H1 (cell line): ENCODE data around the gene ARHGDIB.

Experiments
- CEBPB ChIP-seq: IDR thresholded peaks from 2 replicates; pipeline ENCODE4 v1.6.1; 2012; ENCODE audit warnings: low read depth, low read length
- CHD2 ChIP-seq: IDR thresholded peaks from 2 replicates; pipeline ENCODE4 v1.6.1; 2012; ENCODE audit warnings: low read length, improper control_type of control experiment
- EZH2 ChIP-seq: fragments of 200-600 bp; sonication (generic); IDR thresholded peaks from 2 replicates; pipeline ENCODE4 v1.7.1; 2012; ENCODE audit warnings: low read depth, mild to moderate bottlenecking, moderate library complexity, low read length, inconsistent platforms; ENCODE audit not compliant: severe bottlenecking
- NRF1 ChIP-seq: IDR thresholded peaks from 2 replicates; pipeline ENCODE4 v1.6.1; 2011; ENCODE audit warnings: mild to moderate bottlenecking, low read depth, low read length, improper control_type of control experiment
- POLR2A ChIP-seq, 2 experiments: IDR thresholded peaks; 1 replicate in 1 of 2; 2 replicates in 1 of 2; pipeline ENCODE4 v1.6.1; 2011; ENCODE audit warnings: low read depth in 2 of 2, low read length in 2 of 2, mild to moderate bottlenecking in 2 of 2; ENCODE audit errors: control extremely low read depth in 1 of 2
- SIX5 ChIP-seq: IDR thresholded peaks from 2 replicates; pipeline ENCODE4 v1.6.1; 2011; ENCODE audit warnings: mild to moderate bottlenecking, low read depth, low read length
- TF ChIP-seq, protein P1 (sequence below), 3 experiments: IDR thresholded peaks; 1 replicate in 2 of 3; 2 replicates in 1 of 3; pipeline versions ENCODE4 v1.5.1 to v1.6.1; 2011; ENCODE audit warnings: low read length in 3 of 3, mild to moderate bottlenecking in 3 of 3, inconsistent platforms in 2 of 3, low read depth in 1 of 3, moderate library complexity in 1 of 3; ENCODE audit not compliant: insufficient read depth in 1 of 3; ENCODE audit errors: control extremely low read depth in 1 of 3
- TF ChIP-seq, protein P2 (sequence below): IDR thresholded peaks from 2 replicates; pipeline ENCODE4 v1.6.1; 2012; ENCODE audit warnings: inconsistent platforms

DNA sequence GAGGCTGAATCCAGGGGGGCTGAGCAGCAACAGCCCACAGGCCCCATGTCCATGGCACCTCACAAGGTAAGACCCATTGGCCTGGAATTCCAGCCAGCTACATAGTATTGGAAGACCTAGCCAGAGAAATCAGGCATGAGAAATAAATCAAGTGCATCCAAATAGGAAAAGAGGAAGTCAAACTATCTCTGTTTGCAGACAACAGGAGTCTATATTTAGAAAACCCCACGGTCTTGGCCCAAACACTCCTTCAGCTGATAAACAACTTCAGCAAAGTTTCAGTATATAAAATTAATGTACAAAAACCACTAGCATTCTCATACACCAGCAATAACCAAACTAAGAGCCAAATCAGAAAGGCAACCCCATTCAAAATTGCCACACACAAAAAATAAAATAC lies 28.4 kb upstream of the ARHGDIB start:
- no peak for TF ChIP-seq POLR2A (IDR thresholded peaks at IDR 0.05; ENCODE audit: control extremely low read depth in 1 of 2, low read depth in 2 of 2, low read length in 2 of 2)
- TF ChIP-seq, protein P1, sequence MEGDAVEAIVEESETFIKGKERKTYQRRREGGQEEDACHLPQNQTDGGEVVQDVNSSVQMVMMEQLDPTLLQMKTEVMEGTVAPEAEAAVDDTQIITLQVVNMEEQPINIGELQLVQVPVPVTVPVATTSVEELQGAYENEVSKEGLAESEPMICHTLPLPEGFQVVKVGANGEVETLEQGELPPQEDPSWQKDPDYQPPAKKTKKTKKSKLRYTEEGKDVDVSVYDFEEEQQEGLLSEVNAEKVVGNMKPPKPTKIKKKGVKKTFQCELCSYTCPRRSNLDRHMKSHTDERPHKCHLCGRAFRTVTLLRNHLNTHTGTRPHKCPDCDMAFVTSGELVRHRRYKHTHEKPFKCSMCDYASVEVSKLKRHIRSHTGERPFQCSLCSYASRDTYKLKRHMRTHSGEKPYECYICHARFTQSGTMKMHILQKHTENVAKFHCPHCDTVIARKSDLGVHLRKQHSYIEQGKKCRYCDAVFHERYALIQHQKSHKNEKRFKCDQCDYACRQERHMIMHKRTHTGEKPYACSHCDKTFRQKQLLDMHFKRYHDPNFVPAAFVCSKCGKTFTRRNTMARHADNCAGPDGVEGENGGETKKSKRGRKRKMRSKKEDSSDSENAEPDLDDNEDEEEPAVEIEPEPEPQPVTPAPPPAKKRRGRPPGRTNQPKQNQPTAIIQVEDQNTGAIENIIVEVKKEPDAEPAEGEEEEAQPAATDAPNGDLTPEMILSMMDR (IDR thresholded peaks at IDR 0.05; ENCODE audit: control extremely low read depth in 1 of 3, insufficient read depth in 1 of 3, low read depth in 1 of 3, low read length in 3 of 3): no peak
- TF ChIP-seq NRF1: no peak
- TF ChIP-seq CEBPB: no peak
- no peak for TF ChIP-seq EZH2
- TF ChIP-seq CHD2: no peak
- TF ChIP-seq, protein P2, sequence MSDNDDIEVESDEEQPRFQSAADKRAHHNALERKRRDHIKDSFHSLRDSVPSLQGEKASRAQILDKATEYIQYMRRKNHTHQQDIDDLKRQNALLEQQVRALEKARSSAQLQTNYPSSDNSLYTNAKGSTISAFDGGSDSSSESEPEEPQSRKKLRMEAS: no peak
- no peak for TF ChIP-seq SIX5
